ENCODE measurements around the gene TIRAP. TPM values are rescaled to one million over a fixed set of nuclear protein-coding genes. Genes with fewer than 3 reads are reported as not detected.

Gene TIRAP
- polyA plus RNA-seq, 2 donors: 2.8 to 4.1 TPM

DNA sequence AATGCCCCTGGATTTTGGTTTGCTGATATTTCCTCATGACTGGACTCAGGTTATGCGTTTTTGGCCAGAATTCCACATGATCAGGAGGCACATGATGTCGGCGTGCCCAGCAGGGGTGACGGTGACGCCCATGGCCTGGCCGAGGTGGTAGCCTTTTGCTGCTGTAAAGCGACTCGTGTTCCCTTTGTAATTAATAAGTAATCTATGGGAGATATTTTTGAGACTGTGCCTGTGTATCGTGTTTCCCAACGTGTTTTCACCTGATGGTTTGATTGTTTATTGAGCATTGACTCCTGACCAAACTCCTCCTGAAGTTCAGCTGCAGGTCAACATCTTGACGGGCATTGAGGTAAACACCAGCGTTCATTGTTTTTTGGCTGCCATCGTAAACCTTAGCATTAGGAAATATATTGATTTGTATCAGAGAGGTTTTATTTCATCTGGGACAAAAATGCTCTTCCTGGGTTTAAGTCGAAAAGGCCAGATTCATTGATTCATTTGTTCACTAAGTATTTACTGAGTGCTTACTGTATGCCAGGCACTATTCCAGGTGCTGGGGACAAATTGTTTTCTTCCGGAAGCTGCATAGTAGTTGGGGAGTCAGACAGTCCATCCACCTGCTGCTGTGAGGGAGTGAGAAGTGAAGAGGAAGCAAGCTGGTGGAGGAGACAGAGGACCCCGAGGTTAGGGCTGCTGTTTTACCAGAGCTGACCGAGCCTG, 44.5 kb downstream of the TIRAP start:
- peaks cover 3 to 8% of the 10 kb centered on the region in 2 donors for H3K36me3 ChIP-seq (ENCODE audit: control insufficient read depth in 2 of 2, insufficient read depth in 2 of 2, low read length in 1 of 2)
- H3K9me3 ChIP-seq (ENCODE audit: control insufficient read depth in 2 of 2, insufficient read depth in 1 of 2, low read depth in 1 of 2, low read length in 1 of 2): no peaks in the 10 kb centered on the region
- peaks cover 0 to 10% of the 10 kb centered on the region in 2 donors for H3K4me1 ChIP-seq (ENCODE audit: control insufficient read depth in 2 of 2, insufficient read depth in 2 of 2, low read length in 1 of 2)
- H3K27ac ChIP-seq (ENCODE audit: low read depth in 2 of 2, low read length in 1 of 2): no peak overlapping the region
- H3K4me3 ChIP-seq (ENCODE audit: low read depth in 1 of 2, low read length in 2 of 2): no peak overlapping the region
- no peaks in the 10 kb centered on the region for H3K27me3 ChIP-seq (ENCODE audit: control insufficient read depth in 1 of 2, insufficient read depth in 2 of 2, low read length in 2 of 2)
- 86 to 90% methylated on average over 17 of the region's 17 CpGs for WGBS, 2 donors

DNA sequence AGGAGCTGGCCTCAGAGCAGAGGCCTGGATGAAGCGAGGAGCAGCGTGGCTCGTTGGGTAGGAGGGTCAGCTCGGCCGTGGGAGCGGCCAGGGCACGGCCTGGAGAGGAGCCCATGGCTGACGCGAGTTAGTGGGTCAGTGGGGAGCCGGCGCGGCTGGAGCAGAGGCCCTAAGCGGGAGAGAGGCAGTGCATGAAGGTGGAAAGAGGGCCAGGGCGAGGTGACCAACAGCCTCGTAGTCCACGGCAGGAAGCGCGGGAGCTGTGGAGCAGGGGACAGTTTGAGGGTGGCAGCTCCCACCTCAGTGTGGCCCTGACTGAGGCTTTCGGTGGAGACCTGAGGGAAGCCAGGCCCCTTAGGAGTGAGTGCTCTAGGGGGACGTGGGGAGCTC, 45.1 kb downstream of the TIRAP start:
- Histone ChIP-seq H3K36me3 (ENCODE audit: control insufficient read depth in 2 of 2, insufficient read depth in 2 of 2, low read length in 1 of 2) (peaks cover 3 to 9% of the 10 kb centered on the region in 2 donors), H3K27me3 (ENCODE audit: control insufficient read depth in 1 of 2, insufficient read depth in 2 of 2, low read length in 2 of 2) (no peaks in the 10 kb centered on the region), H3K27ac (ENCODE audit: low read depth in 2 of 2, low read length in 1 of 2) (no peak overlapping the region), H3K4me3 (ENCODE audit: low read depth in 1 of 2, low read length in 2 of 2) (no peak overlapping the region), H3K4me1 (ENCODE audit: control insufficient read depth in 2 of 2, insufficient read depth in 2 of 2, low read length in 1 of 2) (peaks cover 0 to 11% of the 10 kb centered on the region in 2 donors), H3K9me3 (ENCODE audit: control insufficient read depth in 2 of 2, insufficient read depth in 1 of 2, low read depth in 1 of 2, low read length in 1 of 2) (no peaks in the 10 kb centered on the region)
- 85 to 91% methylated on average over 20 of the region's 20 CpGs for WGBS, 2 donors

DNA sequence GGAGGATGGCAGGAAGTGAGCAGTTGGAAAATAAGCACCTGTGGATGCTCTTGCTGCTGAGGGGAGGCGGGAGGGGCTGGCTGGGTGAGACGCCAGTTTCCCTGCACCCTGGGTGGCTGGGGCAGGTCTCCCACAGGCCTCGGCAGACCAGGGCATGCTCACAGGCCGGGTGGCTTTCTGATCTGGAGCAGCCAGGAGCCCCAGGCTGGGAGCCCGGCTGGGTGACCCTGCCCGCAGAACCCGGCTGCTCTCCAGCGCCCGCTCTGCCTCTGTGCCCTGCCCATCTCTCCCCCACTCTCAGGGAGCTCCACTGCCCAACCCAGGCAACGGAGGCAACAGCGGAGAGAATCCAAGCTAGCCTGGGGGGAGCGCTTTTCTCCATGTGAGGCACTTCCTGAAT, 45.6 kb downstream of the TIRAP start:
- H3K36me3 ChIP-seq (ENCODE audit: control insufficient read depth in 2 of 2, insufficient read depth in 2 of 2, low read length in 1 of 2): peaks cover 3 to 9% of the 10 kb centered on the region in 2 donors
- WGBS, 2 donors: 64 to 72% methylated on average over 12 of the region's 12 CpGs
- no peak overlapping the region for H3K27ac ChIP-seq (ENCODE audit: low read depth in 2 of 2, low read length in 1 of 2)
- peaks cover 0 to 11% of the 10 kb centered on the region in 2 donors for H3K4me1 ChIP-seq (ENCODE audit: control insufficient read depth in 2 of 2, insufficient read depth in 2 of 2, low read length in 1 of 2)
- H3K27me3 ChIP-seq (ENCODE audit: control insufficient read depth in 1 of 2, insufficient read depth in 2 of 2, low read length in 2 of 2): no peaks in the 10 kb centered on the region
- no peaks in the 10 kb centered on the region for H3K9me3 ChIP-seq (ENCODE audit: control insufficient read depth in 2 of 2, insufficient read depth in 1 of 2, low read depth in 1 of 2, low read length in 1 of 2)
- no peak overlapping the region for H3K4me3 ChIP-seq (ENCODE audit: low read depth in 1 of 2, low read length in 2 of 2)

DNA sequence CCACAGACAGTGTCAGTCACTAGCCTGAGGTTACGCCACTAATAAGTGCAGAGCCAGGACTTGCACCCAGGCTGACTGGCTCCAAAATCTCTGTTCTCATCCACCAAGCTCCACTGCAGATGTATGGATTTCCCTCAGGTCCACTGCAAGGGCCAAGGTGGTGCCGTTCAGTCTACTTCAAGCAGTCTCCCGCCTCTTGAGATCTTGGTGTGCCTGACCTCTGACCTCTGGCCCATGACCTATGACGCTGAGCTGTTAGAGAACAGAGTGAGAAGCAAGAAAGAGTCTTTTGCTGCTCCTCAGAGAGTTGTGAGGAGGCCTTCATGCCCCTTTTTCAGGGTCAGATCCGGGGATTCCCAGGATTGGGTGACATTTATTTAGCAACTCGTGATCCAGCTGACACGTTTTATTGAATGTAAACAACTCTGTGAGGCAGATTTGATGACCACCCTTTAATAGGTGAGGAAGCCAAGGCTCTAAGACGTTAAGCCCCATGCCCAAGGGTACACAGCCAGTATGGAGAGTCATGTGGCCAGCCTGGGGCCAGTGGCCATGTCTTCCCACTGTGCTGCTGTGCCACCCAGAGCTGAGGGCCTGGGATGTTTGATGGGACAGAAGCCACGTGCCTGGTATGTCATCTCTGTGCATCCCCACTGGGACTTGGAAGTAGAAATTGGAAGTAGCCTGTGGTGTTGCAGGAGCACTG, 46.2 kb downstream of the TIRAP start:
- H3K36me3 ChIP-seq (ENCODE audit: control insufficient read depth in 2 of 2, insufficient read depth in 2 of 2, low read length in 1 of 2): peaks cover 3 to 9% of the 10 kb centered on the region in 2 donors
- H3K9me3 ChIP-seq (ENCODE audit: control insufficient read depth in 2 of 2, insufficient read depth in 1 of 2, low read depth in 1 of 2, low read length in 1 of 2): no peaks in the 10 kb centered on the region
- peaks cover 0 to 11% of the 10 kb centered on the region in 2 donors for H3K4me1 ChIP-seq (ENCODE audit: control insufficient read depth in 2 of 2, insufficient read depth in 2 of 2, low read length in 1 of 2)
- no peak overlapping the region for H3K27ac ChIP-seq (ENCODE audit: low read depth in 2 of 2, low read length in 1 of 2)
- WGBS, 2 donors: 67 to 72% methylated on average over 9 of the region's 9 CpGs
- no peak overlapping the region for H3K4me3 ChIP-seq (ENCODE audit: low read depth in 1 of 2, low read length in 2 of 2)
- no peaks in the 10 kb centered on the region for H3K27me3 ChIP-seq (ENCODE audit: control insufficient read depth in 1 of 2, insufficient read depth in 2 of 2, low read length in 2 of 2)

DNA sequence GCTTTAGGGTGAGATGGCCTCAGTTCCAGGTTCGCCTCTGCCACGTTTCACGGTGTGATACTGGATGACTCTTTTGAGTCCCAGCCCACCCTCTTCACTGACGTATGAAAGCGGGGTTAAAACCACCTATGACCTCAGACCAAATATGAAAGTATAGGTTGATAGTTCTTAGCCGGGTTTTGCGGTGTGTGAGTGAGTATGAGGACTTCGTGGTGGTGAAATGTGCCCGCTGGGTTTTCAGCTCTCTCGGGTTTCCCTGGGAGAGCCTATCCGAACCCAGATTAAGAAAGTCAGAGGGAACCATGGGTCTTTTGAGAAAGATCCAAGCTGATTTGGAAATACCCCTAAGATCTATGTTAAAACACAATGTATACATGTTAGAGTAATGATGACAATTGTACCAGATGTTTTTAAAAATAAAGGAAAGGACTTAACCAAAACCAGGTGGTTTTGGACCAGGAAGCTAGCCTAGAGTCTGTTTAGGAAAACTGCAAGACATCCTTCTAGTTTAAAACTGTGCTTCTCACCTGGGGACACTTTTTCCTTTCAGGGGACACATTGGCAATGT, 46.8 kb downstream of the TIRAP start:
- peaks cover 3 to 9% of the 10 kb centered on the region in 2 donors for H3K36me3 ChIP-seq (ENCODE audit: control insufficient read depth in 2 of 2, insufficient read depth in 2 of 2, low read length in 1 of 2)
- H3K27ac ChIP-seq (ENCODE audit: low read depth in 2 of 2, low read length in 1 of 2): no peak overlapping the region
- 84 to 85% methylated on average over 11 of the region's 11 CpGs for WGBS, 2 donors
- H3K4me1 ChIP-seq (ENCODE audit: control insufficient read depth in 2 of 2, insufficient read depth in 2 of 2, low read length in 1 of 2): peaks cover 0 to 11% of the 10 kb centered on the region in 2 donors
- no peaks in the 10 kb centered on the region for H3K27me3 ChIP-seq (ENCODE audit: control insufficient read depth in 1 of 2, insufficient read depth in 2 of 2, low read length in 2 of 2)
- H3K9me3 ChIP-seq (ENCODE audit: control insufficient read depth in 2 of 2, insufficient read depth in 1 of 2, low read depth in 1 of 2, low read length in 1 of 2): no peaks in the 10 kb centered on the region
- H3K4me3 ChIP-seq (ENCODE audit: low read depth in 1 of 2, low read length in 2 of 2): no peak overlapping the region

DNA sequence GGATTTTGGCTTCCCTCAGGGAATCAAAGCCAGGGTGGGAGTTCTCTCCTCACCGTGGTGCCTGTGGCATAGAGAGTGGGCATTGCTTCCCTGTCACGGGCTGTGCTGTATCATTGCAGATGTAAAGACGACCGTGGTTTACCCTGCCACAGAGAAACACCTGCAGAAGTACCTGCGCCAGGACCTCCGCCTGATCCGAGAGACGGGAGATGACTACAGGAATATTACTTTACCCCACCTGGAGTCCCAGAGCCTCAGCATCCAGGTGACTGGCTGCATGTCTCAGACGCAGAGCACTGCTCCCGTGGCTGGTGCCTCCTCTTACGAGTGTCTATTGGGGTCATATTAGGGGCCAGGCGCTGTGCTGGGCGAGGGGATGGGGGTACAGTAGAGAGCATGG, 48.4 kb downstream of the TIRAP start:
- Histone ChIP-seq H3K4me1 (ENCODE audit: control insufficient read depth in 2 of 2, insufficient read depth in 2 of 2, low read length in 1 of 2) (peaks cover 0 to 11% of the 10 kb centered on the region in 2 donors), H3K36me3 (ENCODE audit: control insufficient read depth in 2 of 2, insufficient read depth in 2 of 2, low read length in 1 of 2) (peaks cover 3 to 11% of the 10 kb centered on the region in 2 donors), H3K27me3 (ENCODE audit: control insufficient read depth in 1 of 2, insufficient read depth in 2 of 2, low read length in 2 of 2) (no peaks in the 10 kb centered on the region), H3K9me3 (ENCODE audit: control insufficient read depth in 2 of 2, insufficient read depth in 1 of 2, low read depth in 1 of 2, low read length in 1 of 2) (no peaks in the 10 kb centered on the region), H3K4me3 (ENCODE audit: low read depth in 1 of 2, low read length in 2 of 2) (no peak overlapping the region), H3K27ac (ENCODE audit: low read depth in 2 of 2, low read length in 1 of 2) (no peak overlapping the region)
- 96 to 98% methylated on average over 13 of the region's 13 CpGs for WGBS, 2 donors

DNA sequence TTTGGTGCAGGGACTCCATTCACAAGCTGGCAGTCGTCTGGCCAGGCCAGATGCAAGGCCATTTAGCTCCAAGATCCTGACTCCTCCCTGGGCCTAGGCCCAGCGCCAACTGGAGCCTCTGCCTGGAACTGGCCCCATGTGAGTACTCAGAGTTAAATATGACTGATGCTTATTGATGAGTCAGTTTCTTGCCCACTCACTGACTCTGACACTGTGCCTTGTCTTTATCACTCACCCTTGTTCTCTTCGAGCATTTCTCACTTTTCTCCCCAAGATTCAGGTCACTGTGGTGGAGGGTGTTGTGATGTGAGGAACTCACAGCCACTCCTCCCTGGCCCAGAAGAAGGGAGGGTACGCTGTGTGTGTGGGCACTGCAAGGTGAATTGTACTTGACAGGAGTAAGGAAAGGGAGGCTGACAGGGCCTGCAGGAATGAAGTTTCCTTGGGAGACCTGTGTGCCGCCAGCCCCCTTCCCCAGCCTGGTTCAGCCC, 49.4 kb downstream of the TIRAP start:
- no peak overlapping the region for H3K4me3 ChIP-seq (ENCODE audit: low read depth in 1 of 2, low read length in 2 of 2)
- peaks cover 3 to 15% of the 10 kb centered on the region in 2 donors for H3K36me3 ChIP-seq (ENCODE audit: control insufficient read depth in 2 of 2, insufficient read depth in 2 of 2, low read length in 1 of 2)
- no peak overlapping the region for H3K27ac ChIP-seq (ENCODE audit: low read depth in 2 of 2, low read length in 1 of 2)
- H3K9me3 ChIP-seq (ENCODE audit: control insufficient read depth in 2 of 2, insufficient read depth in 1 of 2, low read depth in 1 of 2, low read length in 1 of 2): no peaks in the 10 kb centered on the region
- H3K4me1 ChIP-seq (ENCODE audit: control insufficient read depth in 2 of 2, insufficient read depth in 2 of 2, low read length in 1 of 2): peaks cover 0 to 11% of the 10 kb centered on the region in 2 donors
- no peaks in the 10 kb centered on the region for H3K27me3 ChIP-seq (ENCODE audit: control insufficient read depth in 1 of 2, insufficient read depth in 2 of 2, low read length in 2 of 2)
- 51 to 62% methylated on average over 5 of the region's 5 CpGs for WGBS, 2 donors

DNA sequence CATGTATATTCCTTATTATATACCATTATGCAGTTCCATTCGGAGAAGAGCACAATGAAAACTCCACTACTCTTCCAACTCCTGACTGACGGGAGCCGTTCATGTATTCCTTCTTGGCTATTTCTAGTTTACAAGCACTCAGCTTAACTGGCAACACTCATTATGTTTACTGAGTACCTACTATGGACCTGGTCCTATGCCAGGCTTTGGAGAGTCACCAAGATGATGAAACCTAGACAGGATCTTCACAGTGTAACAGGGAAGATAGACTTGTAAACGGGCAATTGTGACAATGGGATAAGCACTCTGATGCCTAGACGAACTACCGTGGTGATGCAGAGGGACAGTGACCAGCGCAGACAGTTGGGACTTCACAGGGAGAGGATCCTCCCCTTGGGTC, 50.2 kb downstream of the TIRAP start:
- Histone ChIP-seq H3K4me1 (ENCODE audit: control insufficient read depth in 2 of 2, insufficient read depth in 2 of 2, low read length in 1 of 2) (peaks cover 0 to 9% of the 10 kb centered on the region in 2 donors), H3K27ac (ENCODE audit: low read depth in 2 of 2, low read length in 1 of 2) (no peak overlapping the region), H3K9me3 (ENCODE audit: control insufficient read depth in 2 of 2, insufficient read depth in 1 of 2, low read depth in 1 of 2, low read length in 1 of 2) (no peaks in the 10 kb centered on the region), H3K4me3 (ENCODE audit: low read depth in 1 of 2, low read length in 2 of 2) (no peak overlapping the region), H3K27me3 (ENCODE audit: control insufficient read depth in 1 of 2, insufficient read depth in 2 of 2, low read length in 2 of 2) (no peaks in the 10 kb centered on the region), H3K36me3 (ENCODE audit: control insufficient read depth in 2 of 2, insufficient read depth in 2 of 2, low read length in 1 of 2) (peaks cover 3 to 15% of the 10 kb centered on the region in 2 donors)
- 93 to 97% methylated on average over 7 of the region's 7 CpGs for WGBS, 2 donors

DNA sequence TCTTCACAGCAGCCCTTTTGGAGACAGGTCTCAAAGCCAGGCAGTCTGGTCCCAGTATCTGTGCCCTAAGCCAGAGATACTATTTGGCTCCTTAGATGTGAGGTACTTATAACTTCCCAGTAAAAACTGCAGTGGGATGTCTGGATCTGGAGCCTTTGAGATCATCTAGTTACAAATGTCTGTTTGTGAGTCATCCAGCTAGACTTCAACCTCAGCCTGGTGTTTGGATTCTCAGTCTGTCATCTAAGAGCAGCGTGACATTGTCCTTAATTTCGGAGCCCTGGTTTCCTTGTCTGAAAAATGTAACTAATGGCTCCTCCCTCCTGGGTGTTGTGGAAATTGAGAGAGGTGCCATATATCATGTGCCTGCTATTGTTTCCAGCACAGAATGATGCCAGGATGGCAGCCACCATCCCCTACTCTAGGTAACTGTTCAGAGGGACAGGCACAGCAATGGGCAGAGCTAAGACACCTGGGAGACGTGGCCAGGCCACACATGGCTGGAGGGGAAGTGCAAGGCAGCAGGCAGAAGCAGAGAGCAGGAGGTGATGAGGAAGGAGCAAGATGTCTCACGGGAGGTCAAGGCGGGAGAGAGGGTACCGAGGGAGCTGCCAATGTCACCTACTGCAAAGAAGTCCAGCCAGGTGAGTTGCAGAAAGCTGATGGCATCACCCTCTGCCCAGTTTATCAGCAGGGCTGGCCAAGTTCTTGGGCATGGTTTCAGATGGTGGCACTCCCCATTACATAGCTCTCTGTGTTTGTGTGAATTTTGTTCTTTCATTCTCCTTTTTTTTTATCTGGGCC, 52.0 kb downstream of the TIRAP start:
- Histone ChIP-seq H3K27me3 (ENCODE audit: control insufficient read depth in 1 of 2, insufficient read depth in 2 of 2, low read length in 2 of 2) (no peaks in the 10 kb centered on the region), H3K9me3 (ENCODE audit: control insufficient read depth in 2 of 2, insufficient read depth in 1 of 2, low read depth in 1 of 2, low read length in 1 of 2) (no peaks in the 10 kb centered on the region), H3K27ac (ENCODE audit: low read depth in 2 of 2, low read length in 1 of 2) (no peak overlapping the region), H3K4me1 (ENCODE audit: control insufficient read depth in 2 of 2, insufficient read depth in 2 of 2, low read length in 1 of 2) (peaks cover 3 to 10% of the 10 kb centered on the region in 2 donors), H3K36me3 (ENCODE audit: control insufficient read depth in 2 of 2, insufficient read depth in 2 of 2, low read length in 1 of 2) (peaks cover 3 to 13% of the 10 kb centered on the region in 2 donors), H3K4me3 (ENCODE audit: low read depth in 1 of 2, low read length in 2 of 2) (no peak overlapping the region)
- WGBS, 2 donors: 89 to 94% methylated on average over 6 of the region's 6 CpGs

All from esophagus (tissue), 2 donors.